HL-60 (cell line): ENCODE results near the gene ZFP90.

ENCODE experiments used
- DNase-seq, 2 experiments: peaks; one replicate each; pipeline ENCODE4 v3.0.0-alpha.2; 2010 to 2020; ENCODE audit warnings: low read depth in 1 of 2, low spot score in 1 of 2
- H3K27ac ChIP-seq: fragments of 250-450 bp; sonication (Bioruptor Pico); replicated peaks from 2 replicates; pipeline ENCODE4 v1.5.1; 2020; ENCODE audit warnings: mild to moderate bottlenecking, moderate library complexity
- H3K27me3 ChIP-seq: fragments of 250-450 bp; sonication (Bioruptor Pico); 2 replicates; pipeline ENCODE4 v1.5.1; 2021; ENCODE audit warnings: mild to moderate bottlenecking, moderate library complexity; ENCODE audit not compliant: insufficient read depth, poor library complexity, severe bottlenecking
- H3K4me3 ChIP-seq: replicated peaks from 2 replicates; pipeline ENCODE4 v1.5.1; 2011; ENCODE audit warnings: mild to moderate bottlenecking, control low read depth, low read length; ENCODE audit not compliant: insufficient read depth
- GABPA ChIP-seq: IDR thresholded peaks from 2 replicates; pipeline ENCODE4 v1.6.1; 2012; ENCODE audit warnings: low read depth
- POLR2AphosphoS5 ChIP-seq: IDR thresholded peaks from 2 replicates; pipeline ENCODE4 v1.6.1; 2012; ENCODE audit warnings: low read depth
- SPI1 ChIP-seq: IDR thresholded peaks from 2 replicates; pipeline ENCODE4 v1.6.1; 2012; ENCODE audit warnings: low read depth, mild to moderate bottlenecking, borderline replicate concordance
- TF ChIP-seq, protein P1 (sequence below): IDR thresholded peaks from 2 replicates; pipeline ENCODE4 v1.6.1; 2012; ENCODE audit warnings: low read depth; ENCODE audit not compliant: insufficient replicate concordance
- TF ChIP-seq, protein P2 (sequence below): IDR thresholded peaks from one replicate; pipeline ENCODE4 v1.5.1; 2011; ENCODE audit warnings: low read length, control low read depth, inconsistent platforms; ENCODE audit not compliant: insufficient read depth

The ZFP90 gene

DNA sequence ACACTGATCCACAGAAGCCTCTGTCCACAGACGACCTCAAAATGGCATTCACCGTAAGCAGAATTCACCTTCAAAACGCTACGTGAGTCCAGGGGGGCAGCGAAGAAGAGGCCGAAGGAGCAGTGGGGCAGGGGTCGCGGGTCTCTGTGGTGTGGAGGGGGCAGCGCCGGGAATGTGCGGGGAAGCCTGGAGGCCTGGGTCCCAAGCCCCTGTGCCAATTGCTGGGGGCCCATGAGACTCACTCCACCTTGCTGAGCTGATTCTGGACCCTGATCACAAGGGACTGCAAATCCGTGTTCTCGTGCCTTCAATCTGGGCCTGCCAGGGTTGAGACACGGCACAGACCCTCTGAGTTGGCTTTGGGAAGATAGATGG lies 47.5 kb upstream of the ZFP90 start:
- no peak overlapping the region for H3K4me3 ChIP-seq
- no peak for DNase-seq
- no peak overlapping the region for H3K27ac ChIP-seq
- H3K27me3 ChIP-seq = no peaks in the 10 kb centered on the region
- TF ChIP-seq, protein P1, sequence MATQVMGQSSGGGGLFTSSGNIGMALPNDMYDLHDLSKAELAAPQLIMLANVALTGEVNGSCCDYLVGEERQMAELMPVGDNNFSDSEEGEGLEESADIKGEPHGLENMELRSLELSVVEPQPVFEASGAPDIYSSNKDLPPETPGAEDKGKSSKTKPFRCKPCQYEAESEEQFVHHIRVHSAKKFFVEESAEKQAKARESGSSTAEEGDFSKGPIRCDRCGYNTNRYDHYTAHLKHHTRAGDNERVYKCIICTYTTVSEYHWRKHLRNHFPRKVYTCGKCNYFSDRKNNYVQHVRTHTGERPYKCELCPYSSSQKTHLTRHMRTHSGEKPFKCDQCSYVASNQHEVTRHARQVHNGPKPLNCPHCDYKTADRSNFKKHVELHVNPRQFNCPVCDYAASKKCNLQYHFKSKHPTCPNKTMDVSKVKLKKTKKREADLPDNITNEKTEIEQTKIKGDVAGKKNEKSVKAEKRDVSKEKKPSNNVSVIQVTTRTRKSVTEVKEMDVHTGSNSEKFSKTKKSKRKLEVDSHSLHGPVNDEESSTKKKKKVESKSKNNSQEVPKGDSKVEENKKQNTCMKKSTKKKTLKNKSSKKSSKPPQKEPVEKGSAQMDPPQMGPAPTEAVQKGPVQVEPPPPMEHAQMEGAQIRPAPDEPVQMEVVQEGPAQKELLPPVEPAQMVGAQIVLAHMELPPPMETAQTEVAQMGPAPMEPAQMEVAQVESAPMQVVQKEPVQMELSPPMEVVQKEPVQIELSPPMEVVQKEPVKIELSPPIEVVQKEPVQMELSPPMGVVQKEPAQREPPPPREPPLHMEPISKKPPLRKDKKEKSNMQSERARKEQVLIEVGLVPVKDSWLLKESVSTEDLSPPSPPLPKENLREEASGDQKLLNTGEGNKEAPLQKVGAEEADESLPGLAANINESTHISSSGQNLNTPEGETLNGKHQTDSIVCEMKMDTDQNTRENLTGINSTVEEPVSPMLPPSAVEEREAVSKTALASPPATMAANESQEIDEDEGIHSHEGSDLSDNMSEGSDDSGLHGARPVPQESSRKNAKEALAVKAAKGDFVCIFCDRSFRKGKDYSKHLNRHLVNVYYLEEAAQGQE = no peak
- TF ChIP-seq GABPA (no peak), SPI1 (no peak), POLR2AphosphoS5 (no peak)
- TF ChIP-seq, protein P2, sequence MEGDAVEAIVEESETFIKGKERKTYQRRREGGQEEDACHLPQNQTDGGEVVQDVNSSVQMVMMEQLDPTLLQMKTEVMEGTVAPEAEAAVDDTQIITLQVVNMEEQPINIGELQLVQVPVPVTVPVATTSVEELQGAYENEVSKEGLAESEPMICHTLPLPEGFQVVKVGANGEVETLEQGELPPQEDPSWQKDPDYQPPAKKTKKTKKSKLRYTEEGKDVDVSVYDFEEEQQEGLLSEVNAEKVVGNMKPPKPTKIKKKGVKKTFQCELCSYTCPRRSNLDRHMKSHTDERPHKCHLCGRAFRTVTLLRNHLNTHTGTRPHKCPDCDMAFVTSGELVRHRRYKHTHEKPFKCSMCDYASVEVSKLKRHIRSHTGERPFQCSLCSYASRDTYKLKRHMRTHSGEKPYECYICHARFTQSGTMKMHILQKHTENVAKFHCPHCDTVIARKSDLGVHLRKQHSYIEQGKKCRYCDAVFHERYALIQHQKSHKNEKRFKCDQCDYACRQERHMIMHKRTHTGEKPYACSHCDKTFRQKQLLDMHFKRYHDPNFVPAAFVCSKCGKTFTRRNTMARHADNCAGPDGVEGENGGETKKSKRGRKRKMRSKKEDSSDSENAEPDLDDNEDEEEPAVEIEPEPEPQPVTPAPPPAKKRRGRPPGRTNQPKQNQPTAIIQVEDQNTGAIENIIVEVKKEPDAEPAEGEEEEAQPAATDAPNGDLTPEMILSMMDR = no peak

DNA sequence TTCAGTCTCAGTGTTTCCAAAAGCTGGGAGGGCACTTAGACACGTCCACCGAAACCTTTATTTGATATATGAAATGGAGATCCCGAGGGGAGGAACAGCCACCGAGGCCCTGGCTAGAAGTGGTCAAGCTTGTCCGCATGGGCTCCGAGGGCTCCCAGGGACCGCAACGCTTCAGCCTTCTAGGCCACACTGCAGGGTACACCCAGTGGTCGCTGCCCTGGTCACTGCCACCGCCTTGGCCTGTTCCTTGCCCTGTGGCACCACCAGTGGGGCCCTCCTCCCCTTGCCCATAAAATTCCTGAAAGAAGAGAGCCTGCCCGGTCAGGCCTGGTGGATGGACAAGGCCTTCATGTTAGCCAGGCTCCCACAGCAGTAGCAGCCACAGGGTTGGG lies 46.9 kb upstream of the ZFP90 start:
- H3K4me3 ChIP-seq = no peak overlapping the region
- TF ChIP-seq POLR2AphosphoS5 (no peak), SPI1 (no peak), GABPA (no peak)
- TF ChIP-seq, protein P2 = no peak
- TF ChIP-seq, protein P1 = no peak
- H3K27me3 ChIP-seq = no peaks in the 10 kb centered on the region
- H3K27ac ChIP-seq = no peak overlapping the region
- DNase-seq = no peak

DNA sequence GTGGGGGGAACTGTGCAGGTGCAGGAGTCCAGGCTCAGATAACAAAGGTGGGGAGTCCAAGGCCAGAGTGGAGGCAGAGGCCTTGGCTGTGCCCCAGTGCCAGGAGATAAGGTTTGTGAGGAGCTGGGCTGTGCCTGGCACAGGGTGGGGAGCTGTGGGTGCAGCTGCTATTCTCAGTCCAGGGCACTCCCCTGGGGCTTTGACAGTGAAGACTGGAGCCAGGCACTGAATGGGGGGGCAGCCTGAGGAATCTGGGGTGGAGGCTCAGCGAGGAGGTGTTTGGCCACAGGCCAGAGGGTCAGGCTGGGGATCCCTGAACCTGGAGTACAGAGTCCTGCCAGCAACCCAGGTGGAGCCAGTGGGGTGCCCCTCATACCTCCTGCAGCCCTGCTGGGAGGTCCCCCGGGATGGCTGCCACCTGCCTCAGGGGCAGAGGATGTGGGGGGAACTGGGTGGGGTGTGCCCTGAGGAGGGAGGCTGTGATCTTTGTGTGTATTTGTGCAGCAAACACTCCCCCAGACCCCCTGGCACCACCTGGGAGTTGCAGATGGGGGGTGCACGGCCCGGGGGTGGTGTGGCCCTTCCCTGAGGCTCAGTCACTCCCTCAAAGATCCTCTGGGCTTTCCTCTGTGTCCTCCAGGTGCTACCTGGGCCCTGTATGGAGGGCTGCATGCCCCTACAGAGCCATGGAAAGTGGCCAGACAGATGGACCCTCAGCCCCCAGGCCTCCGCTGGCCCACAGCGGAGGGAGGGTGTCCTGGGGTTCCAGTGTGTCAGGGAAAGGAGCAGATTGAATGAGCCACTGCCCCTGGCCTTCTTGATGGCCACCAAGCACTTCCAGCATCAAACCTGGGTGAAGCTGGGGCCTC lies 46.3 kb upstream of the ZFP90 start:
- no peak for TF ChIP-seq GABPA
- no peak for TF ChIP-seq POLR2AphosphoS5
- TF ChIP-seq, protein P2 = no peak
- TF ChIP-seq SPI1 = no peak
- TF ChIP-seq, protein P1 = no peak
- no peak for DNase-seq
- H3K27me3 ChIP-seq = no peaks in the 10 kb centered on the region
- no peak overlapping the region for H3K4me3 ChIP-seq
- no peak overlapping the region for H3K27ac ChIP-seq
